GM12874 (cell line): ENCODE measurements around the gene IFNG-AS1.

Source experiments
- CTCF ChIP-seq: IDR thresholded peaks from 2 replicates; pipeline ENCODE4 v1.5.1; 2011; ENCODE audit warnings: low read depth, mild to moderate bottlenecking, control low read depth, low read length, moderate library complexity; ENCODE audit not compliant: insufficient read depth

Gene IFNG-AS1

GRCh38 chr12:68048648-68049297 lies 59.5 kb downstream of the IFNG-AS1 start:
- no peak for TF ChIP-seq CTCF

DNA sequence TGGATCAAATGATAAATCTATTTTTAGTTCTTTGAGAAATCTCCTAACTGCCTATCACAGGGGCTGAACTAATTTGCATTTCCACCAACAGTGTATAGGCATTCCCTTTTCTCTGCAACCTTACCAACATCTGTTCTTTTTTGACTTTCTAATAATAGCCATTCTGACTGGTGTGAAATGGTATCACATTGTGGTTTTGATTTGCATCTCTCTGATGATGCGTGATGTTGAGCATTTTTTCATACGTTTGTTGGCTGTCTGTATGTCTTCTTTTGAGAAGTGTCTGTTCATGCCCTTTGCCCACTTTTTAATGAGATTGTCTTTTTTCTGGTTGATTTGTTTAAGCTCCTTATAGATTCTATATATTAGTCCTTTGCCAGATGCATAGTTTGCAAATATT lies 67.1 kb downstream of the IFNG-AS1 start:
- no peak for TF ChIP-seq CTCF

GRCh38 chr12:68063900-68064590 lies 74.8 kb downstream of the IFNG-AS1 start:
- TF ChIP-seq CTCF = no peak

DNA sequence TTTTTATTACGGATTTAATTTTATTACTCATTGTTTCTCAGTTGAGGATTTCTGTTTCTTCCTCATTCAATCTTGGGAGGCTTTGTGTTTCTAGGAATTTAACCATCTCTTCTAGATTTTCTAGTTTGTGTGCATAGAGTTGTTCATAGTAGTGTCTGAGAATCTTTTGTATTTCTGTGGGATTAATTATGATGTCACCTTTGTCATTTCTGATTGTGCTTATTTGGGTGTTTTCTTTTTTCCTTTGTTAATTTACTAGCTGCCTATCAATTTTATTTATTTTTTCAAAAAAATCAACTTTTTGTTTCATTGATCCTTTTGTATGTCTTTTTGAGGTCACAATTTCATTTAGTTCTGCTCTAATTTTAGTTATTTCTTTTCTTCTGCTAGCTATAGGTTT lies 75.9 kb downstream of the IFNG-AS1 start:
- no peak for TF ChIP-seq CTCF

DNA sequence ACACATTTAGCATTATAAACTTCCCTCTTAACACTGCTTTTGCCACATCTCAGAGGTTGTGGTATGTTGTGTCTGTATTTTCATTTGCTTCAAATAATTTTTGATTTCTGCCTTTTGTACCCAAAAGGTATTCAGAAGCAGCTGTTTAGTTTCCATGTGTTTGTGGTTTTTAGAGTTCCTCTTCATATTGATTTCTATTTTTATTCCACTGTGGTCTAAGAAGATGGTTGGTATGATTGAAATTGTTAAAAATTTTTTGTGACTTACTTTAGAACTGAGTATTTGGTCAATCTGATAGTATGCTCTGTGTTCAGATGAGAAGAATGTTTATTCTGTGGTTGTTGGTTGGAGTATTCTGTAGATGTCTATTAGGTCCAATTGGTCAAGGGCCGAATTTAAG lies 76.4 kb downstream of the IFNG-AS1 start:
- no peak for TF ChIP-seq CTCF

GRCh38 chr12:68067762-68068376 lies 78.6 kb downstream of the IFNG-AS1 start:
- TF ChIP-seq CTCF = peak; percentile 47; the same call in 1 of the 2 replicates

- no peak for TF ChIP-seq CTCF
These were observed 80.0 kb downstream of the IFNG-AS1 start for GRCh38 chr12:68069275-68069674.
